Tibial nerve (tissue), 4 donors: Measurements from ENCODE around the gene ADIRF.
"Not testable (repeated sequence)": the region's sequence is repeated elsewhere in the genome, so short reads cannot be mapped to it uniquely, and the experiment has no call there.

Source experiments
- CTCF ChIP-seq, 5 experiments: fragments of 200-600 bp in 3 of 5; fragments of 450-650 bp in 2 of 5; sonication (generic) in 3 of 5; IDR thresholded peaks; one replicate each; pipeline ENCODE4 v1.5.1; 2016 to 2019; ENCODE audit warnings: antibody characterized with exemption in 5 of 5, mild to moderate bottlenecking in 3 of 5, moderate library complexity in 2 of 5
- EP300 ChIP-seq, 2 donors: sonication (generic); formaldehyde crosslinking; IDR thresholded peaks; one replicate each; pipeline ENCODE4 v1.6.1; 2017; ENCODE audit warnings: antibody characterized with exemption in 2 of 2, mild to moderate bottlenecking in 1 of 2

- not testable (repeated sequence) for TF ChIP-seq CTCF, EP300 (IDR thresholded peaks at IDR 0.05)
These were observed 50.8 kb downstream of the ADIRF start for GRCh38 chr10:87019066-87019465.
